Left kidney (tissue), 2 donors: ENCODE measurements around the gene MME. TPM values are rescaled to one million over a fixed set of nuclear protein-coding genes. Genes with fewer than 3 reads are reported as not detected.
"Not testable (repeated sequence)": the region's sequence is repeated elsewhere in the genome, so short reads cannot be mapped to it uniquely, and the experiment has no call there.

ENCODE experiments used
- DNase-seq: peaks from one replicate; pipeline ENCODE4 v3.0.0-alpha.2; 2013
- polyA plus RNA-seq: library from polyadenylated mRNA; unstranded; fragments of 120-200 nt; gene quantifications from one replicate; pipeline ENCODE4 v1.2.1, GENCODE V29; 2013; ENCODE audit not compliant: insufficient read length

The MME gene
- polyA plus RNA-seq, 1 donor, result 467 TPM

DNA sequence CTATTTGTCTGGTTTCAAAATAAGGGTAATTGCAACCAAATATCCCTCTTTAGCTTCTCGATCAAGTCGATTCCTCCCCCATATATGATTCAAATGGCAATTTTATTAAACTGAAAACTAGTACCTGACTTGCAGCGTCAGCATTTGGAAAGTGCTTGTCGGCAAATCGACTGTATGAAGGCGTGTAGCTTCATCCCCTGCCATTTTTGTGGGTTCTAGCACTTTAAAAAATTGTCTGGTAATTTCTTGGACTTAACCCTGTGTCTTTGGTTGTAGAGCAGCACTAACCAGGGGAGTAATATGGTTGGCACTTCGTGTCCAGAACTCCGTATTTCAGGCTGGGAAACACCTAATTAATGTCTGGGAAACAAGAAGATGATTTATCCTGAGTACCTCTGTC lies 573 bp downstream of the MME start:
- DNase-seq, result no peak

DNA sequence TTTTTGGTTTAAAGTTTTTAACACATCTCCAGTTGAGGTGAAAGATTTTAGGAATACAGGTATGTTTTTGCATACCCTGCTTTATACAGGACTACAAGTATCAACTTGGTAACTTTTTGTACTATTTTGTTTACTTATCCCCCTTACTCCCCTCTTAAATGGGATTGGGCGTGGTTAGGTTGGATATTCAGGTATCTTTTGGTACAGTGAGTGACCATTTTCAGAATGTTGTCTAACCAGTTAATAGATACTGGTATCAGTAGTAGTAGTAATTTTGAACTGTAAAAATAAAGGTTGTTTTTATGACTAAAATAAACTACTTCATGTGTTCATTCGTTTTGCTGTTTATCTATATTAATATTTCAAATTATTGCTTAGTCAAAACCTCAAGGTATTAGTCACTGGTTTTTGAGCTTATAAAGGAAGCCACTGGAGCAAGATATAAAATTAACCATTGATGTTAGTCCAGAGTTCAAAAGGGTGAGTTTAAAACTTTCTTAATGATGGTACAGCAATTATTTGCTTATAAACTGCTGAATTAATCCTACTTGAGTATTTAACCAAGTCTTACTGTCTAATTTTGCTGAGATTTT lies 3.3 kb downstream of the MME start:
- no peak for DNase-seq

DNA sequence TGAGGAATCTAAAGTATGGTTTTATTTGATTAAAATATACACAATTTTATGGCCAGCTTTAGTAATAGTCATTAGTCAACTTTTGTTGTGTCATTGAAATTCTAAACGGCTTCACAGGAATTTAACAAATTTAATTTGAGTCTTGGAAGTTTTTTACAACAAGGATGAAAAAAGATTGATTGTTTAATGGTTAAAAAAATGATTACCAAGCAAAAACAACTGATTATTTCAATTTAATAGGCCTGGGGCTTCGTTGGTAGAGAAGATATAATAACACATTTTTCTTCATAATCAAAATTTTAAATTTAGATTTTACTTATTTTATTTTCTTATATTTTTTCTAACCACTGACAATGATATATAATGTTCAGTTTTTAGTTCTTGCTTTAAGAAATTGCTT lies 4.4 kb downstream of the MME start:
- DNase-seq, result no peak

DNA sequence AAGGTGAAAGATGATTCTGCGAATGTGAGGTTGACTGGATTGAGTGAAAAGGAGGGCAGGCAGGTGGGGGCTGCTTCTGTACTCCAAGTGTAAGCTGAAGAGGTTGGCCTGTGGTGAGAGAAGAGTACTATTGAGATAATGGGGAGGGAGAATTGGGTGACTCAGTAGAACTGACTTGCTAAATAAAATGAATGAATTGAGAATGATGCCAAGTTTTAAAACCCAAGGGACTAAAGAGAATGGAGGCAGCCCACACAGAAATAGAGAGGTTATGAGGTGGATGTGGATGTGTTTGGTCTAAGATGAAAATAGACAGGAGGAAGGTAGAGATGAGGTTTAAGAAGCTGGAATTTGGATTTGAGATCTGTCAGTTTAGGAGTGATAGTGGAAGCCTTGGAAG lies 5.9 kb downstream of the MME start:
- no peak for DNase-seq

DNA sequence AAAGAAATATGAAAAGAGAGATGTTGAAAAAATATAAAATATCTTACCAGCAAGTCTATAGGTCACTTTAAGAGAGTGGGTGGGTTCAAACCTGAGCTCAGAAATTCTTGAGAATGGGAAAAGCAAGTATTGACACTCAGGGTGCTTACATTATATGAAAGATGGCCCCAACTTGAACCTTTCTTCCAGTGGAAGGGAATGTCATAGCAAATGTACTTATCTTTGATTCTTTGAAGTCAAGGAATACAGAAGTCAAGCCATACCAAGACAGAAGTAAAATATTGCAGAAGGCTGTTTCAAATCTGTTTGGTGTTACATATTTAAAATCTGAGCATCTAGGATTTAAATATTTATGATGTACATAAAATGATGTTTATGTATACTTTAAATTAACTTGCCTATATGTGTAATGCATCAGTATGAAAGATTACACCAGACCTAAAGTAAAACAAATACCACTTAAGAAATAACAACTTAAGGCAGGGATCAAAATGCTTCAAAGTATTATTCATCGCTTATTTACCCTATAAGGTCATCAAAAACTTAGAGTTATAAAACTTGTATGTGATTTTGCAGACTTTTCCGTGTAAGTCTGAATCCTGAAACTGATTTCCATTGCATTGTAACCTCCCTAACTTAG lies 8.7 kb downstream of the MME start:
- DNase-seq, result no peak

DNA sequence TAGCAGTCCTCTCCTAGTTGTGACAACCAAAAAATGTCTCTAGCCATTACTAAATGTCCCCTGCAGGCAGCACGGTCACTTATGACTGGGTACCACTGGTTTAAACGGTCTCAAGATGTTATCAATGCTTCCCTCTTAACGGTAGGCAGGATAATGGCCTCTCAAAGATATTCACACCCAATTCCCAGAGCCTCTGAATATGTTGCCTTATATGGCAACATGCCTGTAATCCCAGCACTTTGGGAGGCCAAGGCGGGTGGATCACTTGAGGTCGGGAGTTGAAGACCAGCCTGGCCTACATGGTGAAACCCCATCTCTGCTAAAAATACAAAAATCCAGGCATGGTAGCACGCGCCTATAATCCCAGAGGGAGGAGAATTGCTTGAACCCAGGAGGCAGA lies 9.4 kb downstream of the MME start:
- DNase-seq, result no peak

DNA sequence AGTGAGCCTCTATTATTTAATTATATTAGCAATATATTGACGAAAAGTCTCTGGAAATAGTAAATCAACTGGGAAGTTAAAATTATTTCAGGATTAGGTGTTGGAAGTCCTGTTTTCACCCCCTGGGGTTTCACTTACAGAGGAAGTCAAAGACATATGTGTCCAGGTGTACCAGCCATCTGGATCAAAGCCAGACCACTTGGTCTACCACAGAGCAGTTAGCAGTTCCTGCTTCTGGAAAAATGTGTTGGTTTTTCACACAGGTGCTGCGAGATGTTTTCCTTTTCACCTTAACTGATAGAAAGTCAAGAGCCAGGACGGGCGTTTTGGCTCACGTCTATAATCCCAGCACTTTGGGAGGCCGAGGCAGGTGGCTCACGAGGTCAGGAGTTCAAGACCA lies 13.1 kb downstream of the MME start:
- DNase-seq, result no peak

DNA sequence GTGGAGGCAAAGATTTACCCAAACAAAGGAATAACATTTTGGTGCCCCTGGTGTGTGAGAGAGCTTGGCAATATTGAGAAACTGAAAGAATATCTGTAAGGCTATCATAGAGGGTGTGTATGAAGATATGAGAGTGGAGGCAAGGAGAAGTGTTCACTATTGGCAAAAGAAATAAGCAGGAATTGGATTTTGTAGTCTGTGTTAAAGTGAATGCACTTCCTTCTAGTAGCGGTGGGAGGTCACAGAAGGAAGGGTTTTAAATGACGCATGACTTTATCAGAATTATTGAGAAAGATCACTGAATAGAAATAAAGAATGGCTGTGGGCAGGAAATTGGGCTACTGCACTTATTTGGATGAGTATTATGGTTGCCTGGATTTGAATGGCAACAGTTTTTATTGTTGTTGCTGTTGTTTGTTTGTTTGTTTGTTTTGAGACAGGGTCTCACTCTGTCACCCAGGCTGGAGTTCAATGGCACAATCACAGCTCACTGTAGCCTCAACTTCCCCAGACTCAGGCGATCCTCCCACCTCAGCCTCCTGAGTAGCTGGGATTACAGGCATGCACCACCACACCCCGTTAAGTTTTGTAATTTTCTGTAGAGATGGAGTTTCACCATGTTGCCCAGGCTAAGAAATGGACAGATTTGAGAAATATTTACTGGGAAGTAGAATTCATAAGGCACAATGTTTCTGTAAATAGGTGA lies 16.3 kb downstream of the MME start:
- no peak for DNase-seq

DNA sequence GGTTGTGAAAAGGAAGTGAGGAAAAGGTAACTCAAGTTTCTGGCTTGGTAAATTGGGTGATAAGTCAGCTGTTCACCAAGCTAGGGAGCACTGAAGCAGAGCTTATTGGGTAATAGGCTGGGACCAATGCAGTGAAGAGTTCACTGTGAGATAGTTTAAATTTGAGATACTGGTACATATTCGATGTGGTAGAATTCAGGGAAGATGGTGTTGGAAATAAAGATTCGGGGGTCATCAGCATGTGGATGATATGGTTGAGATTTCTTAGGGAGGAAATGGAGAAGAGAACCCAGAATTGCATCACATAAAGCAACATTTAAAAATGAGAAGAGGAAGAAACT lies 16.9 kb downstream of the MME start:
- DNase-seq, result no peak

DNA sequence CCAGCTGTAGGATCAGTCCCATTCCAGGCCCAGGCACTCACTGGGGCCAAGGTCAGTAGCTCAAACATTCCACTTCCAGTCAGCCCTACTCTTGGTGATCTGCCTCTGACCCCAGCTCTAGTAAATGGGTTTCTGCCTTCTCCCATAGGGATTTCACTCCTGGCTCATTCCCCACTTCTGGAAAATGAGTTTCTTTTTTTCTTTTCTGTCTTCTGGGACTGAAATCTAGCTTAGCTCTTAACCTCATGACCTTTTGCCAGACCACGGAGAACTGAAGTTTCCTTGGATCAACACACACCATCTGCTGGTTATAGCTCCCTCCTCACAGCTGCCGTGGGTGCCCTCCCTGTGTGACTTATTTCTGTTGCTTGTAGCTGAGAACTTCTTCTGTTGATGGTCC lies 21.3 kb downstream of the MME start:
- DNase-seq, result no peak

DNA sequence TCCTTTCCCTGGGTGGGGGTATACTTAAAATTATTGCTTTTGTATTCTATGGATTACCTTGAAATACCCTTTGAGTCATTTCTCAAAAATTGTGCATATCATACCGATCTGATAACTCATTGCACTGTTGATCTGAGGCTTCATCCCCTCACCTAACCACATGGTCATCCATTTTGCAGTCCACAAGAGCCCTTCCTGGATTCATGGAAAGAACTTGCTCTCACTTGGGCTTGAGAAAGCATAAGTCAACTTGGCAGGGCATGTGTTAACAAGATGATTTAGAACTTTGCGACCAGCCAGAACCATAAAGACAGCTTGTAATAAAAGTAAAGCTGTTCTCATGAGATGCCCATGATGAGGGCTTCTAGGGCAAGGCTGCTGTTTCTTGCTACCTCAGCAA lies 22.2 kb downstream of the MME start:
- no peak for DNase-seq

DNA sequence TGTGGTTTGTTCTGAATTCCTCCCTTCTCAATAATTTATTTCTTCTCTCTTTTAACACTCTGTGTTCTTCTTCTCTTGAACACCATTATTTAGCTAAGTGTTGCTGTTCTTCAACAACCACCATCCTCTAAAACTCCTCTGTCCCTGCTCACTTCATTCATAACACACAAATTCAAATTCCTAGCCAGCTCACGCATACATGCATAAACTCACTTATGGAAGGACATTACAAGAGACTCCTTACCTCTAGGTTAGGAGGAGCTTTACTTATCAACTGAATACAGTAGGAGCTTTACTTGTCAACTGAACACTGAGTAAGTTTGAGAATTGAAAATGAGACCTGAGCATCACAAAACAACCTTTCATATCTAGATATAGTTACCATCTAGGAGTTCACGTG lies 23.6 kb downstream of the MME start:
- DNase-seq, result no peak

DNA sequence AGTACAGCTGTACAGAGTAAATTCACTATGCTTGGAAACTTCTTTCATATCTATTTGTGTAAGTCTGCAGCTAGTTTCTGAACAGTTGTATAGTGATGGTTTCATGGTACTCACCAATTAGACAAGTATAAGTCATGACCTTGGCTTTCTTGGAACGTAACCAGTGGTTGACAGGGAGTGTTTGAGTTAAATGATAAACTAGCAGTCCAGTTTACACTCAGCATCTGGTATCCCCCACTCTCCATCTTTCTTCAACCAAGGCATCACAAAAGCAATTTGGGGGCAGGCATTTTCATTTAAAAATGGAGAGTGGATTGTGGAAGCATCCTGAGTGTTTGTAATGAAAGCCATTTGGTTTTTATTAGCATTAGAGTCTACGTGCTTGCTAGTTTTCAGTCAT lies 26.0 kb downstream of the MME start:
- no peak for DNase-seq

DNA sequence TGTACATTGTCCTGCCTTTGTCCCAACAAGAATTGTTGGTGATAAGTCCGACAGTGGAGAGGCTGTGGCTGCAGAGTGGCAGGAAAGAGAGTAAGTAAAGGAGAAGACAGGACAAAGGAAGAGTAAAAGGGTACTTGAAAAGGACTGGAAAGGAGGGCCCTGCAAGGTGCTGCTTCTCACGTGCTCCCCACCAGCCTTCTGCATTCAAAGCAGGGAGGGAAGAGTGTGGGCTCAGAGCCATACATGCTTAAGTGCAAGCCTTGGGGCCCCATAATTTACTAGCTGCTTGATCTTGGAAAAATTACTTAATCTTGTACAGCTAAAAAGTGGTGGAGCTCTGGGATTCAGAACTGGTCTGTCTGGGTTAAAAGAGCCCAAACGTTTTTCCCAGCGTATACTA lies 29.9 kb downstream of the MME start:
- DNase-seq, result no peak

DNA sequence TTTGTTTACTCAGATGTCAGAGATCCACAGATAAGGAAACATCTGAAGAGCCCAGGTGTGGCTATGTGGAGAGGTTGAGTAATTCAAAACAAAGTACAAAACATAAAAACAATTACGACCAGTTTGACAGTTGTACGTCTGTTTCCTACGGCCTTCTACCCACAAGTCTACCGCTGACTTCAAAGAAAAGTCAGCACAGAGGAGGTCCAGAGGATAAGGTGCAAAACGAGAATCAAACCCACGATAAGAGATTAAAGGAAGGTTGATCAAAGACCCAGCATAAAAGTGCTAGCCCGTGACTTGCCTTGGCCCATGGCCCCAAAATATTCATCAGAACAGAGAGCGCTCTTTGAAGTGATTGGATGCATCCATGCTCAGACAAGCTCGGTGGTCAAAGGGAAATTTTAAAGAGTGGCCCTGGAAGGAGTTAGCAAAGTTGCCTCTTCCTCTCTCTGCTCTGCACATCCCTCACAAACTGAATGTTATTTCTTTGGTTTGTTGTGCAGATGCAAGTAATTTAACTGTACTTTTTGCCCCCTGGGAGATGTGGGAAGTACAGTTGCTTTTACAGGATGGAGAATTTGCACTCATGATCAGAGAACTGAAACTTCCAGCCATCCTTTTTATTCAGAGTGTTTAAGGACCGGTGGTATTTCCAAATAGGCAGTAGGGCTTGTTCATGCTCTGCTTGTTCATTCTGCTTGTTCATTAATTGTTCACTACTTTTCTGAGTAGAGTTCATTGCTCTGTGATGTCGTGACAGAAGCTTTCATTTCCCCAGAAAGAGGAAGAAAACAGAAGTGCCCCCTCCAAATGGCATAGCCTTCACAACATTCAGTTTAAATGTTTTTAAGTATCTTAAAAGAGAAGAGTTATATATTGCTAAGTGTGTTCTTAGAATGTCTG lies 31.1 kb downstream of the MME start:
- DNase-seq, result no peak

DNA sequence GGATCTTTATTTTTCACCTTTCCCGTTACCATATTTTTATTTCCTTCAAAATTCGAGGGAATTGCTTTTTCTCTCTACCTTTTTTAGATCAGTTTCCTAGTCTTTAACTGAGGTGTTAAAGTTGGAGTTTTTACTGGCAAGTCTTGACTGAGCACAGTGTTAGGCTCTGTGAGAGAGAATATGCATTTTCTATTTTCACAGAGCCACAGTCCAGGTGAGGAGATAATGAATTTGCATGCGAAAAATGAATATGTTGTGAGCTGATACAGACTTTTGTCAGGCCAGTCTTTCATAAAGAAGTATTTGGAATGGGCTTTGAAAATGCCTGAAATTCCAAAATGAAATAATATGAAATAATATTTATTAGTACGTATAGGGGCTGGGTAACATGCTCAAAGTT lies 31.9 kb downstream of the MME start:
- no peak for DNase-seq

DNA sequence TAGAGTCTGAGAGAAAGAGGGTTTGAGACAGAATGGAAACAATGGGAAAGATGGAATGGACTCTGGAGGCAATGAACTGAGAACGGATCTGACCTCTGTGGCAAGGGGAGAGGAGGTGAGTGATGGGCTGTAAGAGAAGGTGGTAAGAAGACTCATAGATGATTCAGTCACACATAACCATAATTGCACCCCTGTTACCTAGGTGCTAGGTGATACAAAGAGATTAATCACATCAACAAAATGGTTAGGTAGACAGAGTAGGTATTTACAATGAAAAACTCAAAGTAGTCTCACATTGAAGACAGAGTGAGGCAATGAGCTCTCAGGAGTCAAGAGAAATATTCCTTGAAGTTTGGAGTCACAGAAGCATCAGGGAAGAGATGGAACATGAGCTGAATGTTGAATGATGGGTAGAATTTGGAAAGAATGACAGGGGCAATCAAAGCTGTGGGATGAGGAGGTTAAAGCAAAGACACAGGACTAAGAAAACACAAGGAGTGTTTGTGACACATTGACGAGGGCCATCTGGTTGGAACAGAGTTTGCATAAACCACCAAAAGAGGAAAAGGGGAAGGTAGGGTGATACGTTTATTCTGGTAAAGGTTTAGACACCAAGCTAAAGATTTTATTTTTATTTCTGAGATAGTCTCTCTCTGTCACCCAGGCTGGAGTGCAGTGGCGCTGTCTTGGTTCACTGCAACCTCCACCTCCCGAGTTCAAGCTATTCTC lies 32.7 kb downstream of the MME start:
- DNase-seq, result no peak

DNA sequence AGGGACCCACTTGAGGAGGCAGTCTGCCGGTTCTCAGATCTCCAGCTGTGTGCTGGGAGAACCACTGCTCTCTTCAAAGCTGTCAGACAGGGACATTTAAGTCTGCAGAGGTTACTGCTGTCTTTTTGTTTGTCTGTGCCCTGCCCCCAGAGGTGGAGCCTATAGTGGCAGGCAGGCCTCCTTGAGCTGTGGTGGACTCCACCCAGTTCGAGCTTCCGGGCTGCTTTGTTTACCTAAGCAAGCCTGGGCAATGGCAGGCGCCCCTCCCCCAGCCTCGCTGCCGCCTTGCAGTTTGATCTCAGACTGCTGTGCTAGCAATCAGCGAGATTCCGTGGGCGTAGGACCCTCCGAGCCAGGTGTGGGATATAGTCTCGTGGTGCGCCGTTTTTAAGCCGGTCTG lies 44.6 kb downstream of the MME start:
- DNase-seq, result not testable (repeated sequence)

DNA sequence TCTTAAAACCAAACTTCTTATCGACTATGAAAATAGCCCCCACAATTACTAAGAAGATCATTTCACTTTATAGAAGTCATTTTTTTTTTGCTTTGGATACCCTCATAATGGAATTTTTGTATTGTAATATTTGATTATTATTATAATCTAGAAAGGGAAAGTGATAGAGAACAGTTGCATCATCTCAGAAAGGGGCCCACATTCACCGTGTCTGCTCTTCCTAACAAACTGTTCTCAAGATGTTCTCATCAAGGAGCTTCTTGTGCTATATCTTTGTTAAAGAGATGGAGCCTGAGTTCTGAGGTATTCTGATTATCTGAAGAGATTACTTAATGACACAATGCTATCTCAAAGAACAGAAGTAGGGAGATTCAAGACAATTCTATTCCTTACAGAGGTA lies 49.3 kb downstream of the MME start:
- DNase-seq, result no peak

DNA sequence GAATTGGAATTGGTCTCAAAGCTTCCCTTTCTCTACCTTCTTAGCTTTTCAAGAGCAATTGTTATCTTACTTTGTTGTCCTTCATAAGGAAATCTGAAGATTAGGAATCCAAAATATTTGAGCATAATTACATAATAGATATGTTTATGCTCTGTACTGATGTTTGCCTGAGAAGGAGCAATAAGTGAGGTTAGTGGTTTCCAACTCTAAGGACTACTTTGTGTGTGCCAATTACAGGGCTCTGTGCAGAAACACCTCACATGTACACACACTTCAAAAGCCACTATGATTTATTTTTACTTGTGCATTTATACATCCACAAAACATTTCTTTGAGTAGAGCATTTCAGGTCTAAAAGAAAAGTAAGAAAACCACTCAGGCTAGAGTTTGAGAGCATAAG lies 49.9 kb downstream of the MME start:
- no peak for DNase-seq

DNA sequence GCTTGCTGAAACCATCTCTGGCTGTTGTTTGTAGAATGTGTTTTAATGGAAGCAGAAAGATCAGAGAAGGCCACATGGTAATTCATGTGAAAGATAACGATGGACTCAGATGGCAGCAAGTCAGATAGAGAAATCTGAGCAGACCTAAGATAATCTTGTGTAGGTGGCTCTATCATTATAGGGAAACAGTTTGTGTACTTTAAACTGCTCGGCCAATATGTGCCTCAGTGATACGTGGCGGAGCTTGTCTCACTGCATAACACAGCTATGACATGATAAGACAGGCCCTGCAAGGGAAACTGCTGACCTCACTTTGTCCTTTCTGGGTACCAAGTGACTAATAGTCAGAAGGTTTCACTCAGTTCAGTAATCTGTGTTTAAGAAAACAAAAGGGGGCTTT lies 51.0 kb downstream of the MME start:
- DNase-seq, result no peak

DNA sequence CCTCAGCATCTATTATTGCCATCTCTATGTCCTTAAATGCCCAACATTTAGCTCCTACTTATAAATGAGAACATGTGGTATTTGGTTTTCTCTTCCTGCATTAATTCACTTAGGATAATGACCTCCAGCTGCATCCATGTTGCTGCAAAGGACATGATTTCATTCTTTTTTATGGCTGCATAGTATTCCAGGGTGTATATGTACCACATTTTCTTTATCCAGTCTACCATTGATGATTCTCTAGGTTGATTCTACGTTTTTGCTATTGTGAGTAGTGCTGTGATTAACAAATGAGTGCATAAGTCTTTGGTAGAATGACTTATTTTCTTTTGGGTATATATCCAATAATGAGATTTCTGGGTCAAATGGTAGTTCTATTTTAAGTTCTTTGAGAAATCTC lies 54.2 kb downstream of the MME start:
- DNase-seq, result not testable (repeated sequence)
